ENCODE measurements around the gene ECEL1.

Gene ECEL1

DNA sequence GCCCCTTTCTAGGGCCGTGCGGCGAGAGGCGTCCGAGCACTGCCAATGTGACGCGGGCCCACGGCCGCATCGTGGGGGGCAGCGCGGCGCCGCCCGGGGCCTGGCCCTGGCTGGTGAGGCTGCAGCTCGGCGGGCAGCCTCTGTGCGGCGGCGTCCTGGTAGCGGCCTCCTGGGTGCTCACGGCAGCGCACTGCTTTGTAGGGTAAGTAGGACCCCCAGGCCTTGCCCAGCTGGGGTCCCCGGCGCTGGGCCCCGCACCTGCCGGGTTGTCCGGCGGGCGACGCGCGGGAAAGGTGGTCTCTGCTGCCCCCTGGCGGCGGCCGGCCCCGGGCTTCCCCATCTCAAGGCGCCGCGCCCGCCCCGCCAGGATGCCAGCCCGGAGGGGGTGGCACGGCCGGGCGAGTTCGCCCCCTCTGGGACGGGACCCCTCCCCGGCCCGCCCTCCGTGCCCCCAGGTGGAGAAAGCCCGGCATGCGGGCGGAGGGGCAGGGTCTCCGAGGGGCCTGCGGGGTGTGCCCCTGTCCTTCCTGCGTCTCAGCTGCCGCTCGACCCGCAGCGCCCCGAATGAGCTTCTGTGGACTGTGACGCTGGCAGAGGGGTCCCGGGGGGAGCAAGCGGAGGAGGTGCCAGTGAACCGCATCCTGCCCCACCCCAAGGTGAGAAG, 34.5 kb upstream of the ECEL1 start:
- DNase-seq, result peak; percentile 82

DNA sequence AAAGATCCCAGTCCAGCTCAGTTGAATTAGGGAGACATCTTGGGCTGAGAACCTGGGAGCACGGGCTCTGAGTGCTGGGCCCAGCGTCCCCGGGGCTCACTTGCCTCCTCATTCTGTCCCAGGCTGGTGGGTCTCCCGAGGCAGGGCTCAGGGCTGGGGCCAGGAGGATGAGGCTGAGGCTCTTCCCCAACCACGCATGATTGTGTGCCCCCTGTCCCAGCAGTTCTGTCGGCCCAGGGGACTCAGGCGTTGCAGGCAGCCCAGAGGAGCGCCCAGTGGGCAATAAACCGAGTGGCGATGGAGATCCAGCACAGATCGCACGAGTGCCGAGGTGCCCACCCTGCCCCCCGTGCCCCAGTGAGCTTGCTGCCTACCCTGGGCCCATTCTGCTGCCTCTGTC, 33.5 kb upstream of the ECEL1 start:
- DNase-seq, result no peak

GRCh38 chr2:232520489-232520888, 32.9 kb upstream of the ECEL1 start:
- no peak for DNase-seq

DNA sequence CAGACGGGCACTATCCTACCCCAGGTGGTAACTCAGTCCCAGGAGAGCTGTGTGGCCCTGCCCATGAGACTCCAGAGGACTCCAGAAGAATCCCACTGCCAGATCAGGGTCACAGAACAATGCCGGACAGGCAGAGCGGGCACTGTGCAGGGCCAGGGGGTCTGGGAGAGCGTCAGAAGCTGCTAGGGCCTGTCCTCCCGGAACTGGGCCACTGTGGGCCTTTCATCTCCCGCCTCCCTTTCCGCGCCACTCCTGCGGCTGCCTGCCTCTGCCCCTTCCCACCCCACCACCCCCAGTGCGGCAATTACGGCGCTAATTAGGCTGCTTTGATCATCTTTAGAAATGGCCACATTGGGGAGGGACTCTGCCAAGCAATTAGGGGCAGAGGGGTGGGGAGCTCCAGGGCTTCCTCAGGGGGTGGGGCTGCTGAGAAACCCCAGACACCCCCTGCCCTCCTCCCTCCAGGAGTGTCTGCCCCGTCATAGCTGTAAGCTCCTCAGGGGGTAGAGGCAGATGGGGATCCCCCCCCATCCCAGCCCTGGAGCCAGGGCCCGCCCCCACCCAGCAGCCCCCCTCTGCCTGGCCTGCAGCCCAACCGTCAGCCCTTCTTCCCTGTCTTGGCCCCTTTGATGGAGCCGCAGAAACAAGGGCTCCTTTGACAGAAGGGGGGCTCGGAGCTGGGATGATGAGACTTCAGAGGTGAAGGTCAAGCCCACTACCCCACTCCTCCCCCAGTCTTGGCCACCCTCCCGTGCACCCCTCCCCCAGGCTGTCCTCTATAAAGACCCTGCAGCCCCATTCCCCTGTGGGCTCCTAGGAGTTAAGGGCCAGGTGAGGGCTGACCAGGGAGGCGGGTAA, 32.2 kb upstream of the ECEL1 start, which contains the start of gene PRSS56:
TSS of gene PRSS56 (plus strand) at position 808 of the 858 bp plus-strand sequence. CDS start 211 bp downstream, outside the sequence.
- DNase-seq, result no peak

- DNase-seq, result no peak
Measured at GRCh38 chr2:232518844-232519243, 31.2 kb upstream of the ECEL1 start.

DNA sequence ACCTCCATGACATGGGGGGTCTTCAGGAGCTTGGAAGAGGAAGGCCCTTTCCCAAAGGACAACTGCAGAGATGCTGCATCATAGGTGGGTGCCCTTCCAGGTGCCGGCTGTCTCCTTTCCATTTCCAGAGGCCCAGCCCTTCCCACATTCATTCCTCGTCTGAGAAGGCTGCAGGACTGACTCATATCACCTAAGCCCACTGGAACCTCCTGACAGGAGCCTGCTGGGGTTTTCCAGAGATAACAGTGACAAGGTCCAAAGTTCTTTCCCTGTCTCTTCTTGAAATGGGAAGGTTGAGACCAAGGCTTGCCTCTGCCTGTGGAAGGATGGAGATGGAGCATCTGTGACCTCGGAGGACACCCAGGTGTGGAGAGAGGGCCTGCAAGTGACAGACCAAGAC, 28.9 kb upstream of the ECEL1 start:
- no peak for DNase-seq

GRCh38 chr2:232515639-232516038, 28.0 kb upstream of the ECEL1 start:
- DNase-seq, result no peak

GRCh38 chr2:232513353-232513752, 25.7 kb upstream of the ECEL1 start:
- DNase-seq, result no peak

DNA sequence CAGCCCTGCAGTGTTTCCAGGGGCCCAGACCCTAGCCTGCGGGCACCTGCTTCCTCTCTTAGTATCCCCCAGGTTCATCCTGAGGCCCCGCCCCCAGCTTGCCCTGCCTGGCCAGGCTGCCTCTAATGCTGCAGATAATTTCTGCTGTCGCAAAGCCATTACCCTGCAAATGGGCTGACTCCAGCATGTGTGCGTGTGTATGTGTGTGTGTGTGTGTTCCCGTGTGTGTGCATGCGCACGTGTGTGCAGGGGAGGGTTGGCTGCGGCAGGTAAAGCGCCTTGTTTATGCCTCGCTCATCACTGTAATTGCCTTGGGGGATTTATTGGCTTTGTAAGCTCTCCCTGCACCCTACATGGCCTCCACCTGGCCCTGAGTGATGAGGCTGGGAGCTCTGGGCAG, 25.0 kb upstream of the ECEL1 start:
- DNase-seq, result no peak

- no peak for DNase-seq
Measured at GRCh38 chr2:232511336-232511890, 23.8 kb upstream of the ECEL1 start.

DNA sequence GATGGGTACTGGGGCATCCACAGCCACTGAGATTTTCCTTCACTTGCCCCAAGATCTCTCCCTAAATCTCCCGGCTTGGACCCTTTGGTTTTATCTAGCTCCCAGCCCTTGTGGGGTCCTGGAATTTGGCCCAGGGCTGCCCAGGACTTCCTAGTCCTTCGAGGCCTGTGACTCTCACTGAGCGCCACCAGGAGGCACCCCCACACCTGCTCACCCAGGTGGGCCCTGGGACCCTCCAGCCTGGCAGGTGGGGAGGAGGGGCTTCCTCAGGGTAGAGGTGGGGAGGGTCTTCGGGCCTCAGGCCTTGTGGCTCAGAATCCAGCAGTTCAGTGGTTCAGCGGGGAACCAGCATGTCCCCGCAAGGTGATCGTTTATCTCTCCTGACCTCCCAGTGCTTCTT, 20.6 kb upstream of the ECEL1 start:
- no peak for DNase-seq

DNA sequence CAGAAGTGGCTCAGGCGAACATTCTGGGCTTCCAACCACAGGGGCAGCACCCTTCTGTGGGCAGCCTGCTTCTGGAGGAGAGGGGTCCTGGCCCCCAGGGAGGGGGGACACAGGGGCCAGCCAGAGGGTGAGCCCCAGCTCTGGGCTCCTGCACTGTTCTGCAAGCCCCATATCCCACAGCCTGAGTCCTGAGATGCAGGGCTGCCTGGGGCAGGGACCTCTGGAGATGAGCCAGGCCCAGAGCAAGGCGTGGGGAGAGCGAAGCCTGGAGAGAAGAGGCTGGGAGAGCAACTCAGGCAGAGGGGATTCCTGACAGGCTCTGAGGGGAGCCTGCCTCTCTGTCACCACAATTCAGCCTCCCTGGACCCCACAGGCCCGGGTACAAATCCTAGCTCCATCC, 19.1 kb upstream of the ECEL1 start:
- no peak for DNase-seq

GRCh38 chr2:232505856-232506255, 18.2 kb upstream of the ECEL1 start:
- DNase-seq, result no peak

DNA sequence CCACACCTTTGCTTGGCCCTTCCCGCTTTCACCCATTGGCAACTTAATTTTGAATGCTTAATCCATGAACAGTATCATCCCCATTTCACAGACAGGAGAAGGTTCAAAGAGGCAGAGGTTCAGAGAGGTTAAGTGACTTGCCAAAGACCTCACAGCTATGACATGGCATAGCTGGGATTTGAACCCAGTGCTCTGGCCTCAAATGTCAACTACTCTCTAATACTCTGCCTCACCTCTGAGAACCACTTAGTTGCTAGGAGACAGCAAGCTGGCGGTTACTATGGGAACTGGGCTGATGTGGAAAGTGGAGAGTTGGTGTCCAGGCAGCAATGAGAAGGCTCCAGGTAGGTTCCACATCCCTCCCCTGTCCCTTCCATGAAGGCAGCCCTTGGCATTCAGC, 16.8 kb upstream of the ECEL1 start:
- no peak for DNase-seq

- no peak for DNase-seq
Measured at GRCh38 chr2:232503809-232504323, 16.2 kb upstream of the ECEL1 start.

DNA sequence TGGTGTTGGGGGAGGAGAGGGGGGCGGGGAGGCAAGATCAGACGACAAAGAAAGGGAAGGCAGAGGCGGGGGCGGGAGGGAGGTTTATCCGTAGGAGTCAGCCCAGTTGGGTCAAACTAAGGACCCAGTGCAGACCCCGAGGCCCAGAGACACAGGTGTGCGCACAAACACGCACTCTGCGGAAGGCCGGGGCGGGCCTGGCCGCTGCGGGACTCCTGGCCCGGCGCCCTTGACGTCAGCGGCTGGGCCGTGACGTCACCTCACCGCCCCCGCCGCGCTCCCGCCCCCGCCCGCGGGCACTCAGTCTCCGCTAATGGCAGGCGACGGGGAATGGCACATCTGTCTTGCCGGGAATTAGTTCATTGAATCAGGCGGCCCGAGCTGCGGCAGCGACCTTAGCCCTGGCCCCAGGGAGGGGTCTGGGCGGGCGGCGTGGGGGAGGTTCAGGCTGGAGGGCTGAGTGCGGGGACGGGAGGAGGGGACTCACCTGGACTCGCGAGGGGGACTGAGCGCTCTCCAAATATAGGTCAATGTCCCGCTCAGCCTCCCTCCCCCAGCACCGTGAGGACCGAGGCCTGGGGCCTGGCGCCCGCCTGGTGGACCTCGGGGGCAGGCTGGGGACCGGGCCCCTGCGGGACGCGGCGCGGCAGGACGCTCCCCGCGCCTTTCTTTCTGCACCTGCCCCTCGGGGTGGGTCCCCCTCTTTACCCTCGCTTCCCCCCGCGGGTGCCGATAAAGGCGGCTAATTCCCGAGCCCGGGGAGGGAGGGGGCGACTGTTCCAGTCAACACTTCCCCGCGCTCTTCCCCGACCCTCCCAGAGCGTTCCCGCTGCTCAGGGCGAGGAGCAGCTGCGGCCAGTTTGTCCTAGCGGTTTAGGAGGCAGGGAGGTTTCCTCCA, 15.5 kb upstream of the ECEL1 start:
- DNase-seq, result no peak

- no peak for DNase-seq
Measured at GRCh38 chr2:232502511-232502910, 14.9 kb upstream of the ECEL1 start.

DNA sequence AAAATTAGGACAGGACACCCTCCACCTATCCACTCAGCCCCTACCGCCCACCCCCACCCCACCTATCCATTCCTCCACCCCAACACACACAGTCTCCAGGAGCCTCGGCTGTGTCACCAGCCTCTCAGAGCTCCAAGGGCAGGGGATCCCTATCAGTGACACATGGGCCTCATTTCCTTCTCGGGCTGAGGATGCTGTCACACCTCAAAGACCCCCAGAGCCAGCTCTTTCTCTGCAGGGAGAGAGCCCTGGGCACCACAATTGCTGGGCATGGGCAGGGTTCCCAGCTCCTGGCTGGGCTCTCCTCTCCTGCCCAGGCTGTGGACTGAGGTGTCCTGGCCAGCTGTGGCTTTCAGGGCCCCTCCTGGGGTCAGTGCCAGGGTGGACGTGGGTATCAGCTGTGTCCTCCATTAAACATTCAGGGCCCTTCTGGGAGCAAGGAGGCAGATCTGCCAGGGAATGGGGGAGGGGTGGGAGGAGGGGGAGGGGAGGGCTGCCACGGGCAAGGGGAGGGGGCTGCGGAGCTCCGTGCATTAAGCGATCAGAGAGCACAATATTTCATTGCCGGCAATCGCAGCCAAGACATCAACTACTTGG, 14.3 kb upstream of the ECEL1 start:
- no peak for DNase-seq

- no peak for DNase-seq
Measured at GRCh38 chr2:232501331-232501771, 13.7 kb upstream of the ECEL1 start.

- DNase-seq, result no peak
Measured at GRCh38 chr2:232498452-232498851, 10.8 kb upstream of the ECEL1 start.

GRCh38 chr2:232497348-232497747, 9.7 kb upstream of the ECEL1 start:
- DNase-seq, result no peak

All from CD4-positive, alpha-beta T cell treated with Interleukin-17A for 4 hours (primary cell).